ENCODE measurements around the gene IL1RAPL2. TPM values are rescaled to one million over a fixed set of nuclear protein-coding genes. Genes with fewer than 3 reads are reported as not detected.
"Not testable (repeated sequence)": the region's sequence is repeated elsewhere in the genome, so short reads cannot be mapped to it uniquely, and the experiment has no call there.

The IL1RAPL2 gene
- total RNA-seq, 1 experiment from 2014 or later, result not detected

DNA sequence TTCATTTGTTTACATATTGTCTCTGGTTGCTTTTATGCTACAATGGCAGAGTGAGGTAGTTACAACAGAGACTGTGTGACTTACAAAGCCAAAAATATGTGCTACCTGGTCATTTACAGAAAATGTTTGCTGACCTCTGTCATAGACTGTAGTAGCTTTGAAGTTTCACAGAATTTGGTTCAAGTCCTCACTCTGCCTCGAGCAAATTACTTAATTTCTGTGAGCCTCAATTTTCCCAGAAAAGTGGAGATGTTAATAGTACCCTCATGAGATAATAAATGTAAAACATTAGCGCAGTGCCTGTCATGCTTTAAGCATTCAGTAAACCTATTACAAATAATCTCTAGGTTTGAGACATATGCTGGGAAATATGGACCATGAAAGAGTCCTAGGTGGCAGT lies 1237.9 kb downstream of the IL1RAPL2 start:
- no peak for DNase-seq (ENCODE audit: low read depth)

DNA sequence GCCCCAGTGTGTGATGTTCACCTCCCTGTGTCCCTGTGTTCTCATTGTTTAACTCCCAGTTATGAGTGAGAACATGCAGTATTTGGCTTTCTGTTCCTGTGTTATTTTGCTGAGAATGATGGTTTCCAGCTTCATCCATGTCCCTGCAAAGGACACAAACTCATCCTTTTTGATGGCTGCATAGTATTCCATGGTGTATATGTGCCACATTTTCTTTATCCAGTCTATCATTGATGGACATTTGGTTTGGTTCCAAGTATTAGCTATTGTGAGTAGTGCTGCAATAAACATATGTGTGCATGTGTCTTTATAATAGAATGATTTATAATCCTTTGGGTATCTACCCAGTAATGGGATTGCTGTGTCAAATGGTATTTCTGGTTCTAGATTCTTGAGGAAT lies 1239.7 kb downstream of the IL1RAPL2 start:
- DNase-seq (ENCODE audit: low read depth), result not testable (repeated sequence)

DNA sequence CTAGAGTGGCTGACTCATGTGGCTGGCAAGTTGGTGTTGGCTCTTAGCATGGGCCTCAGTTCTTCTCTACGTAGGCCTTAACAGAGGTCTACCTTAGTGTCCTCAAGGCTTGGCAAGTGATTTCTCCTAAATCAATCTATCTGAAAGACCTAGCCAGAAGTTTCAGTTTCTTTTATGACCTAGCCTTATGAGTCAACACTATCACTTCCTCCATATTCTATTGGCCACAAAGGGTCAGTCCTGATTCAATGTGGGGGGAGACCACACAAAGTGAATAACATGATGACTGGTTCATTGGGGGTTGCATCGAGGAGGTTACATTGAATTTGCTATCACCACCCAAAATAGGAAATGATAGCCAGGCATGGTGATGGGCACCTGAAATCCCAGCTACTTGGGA lies 1250.5 kb downstream of the IL1RAPL2 start:
- no peak for DNase-seq (ENCODE audit: low read depth)

All from M059J (cell line).